ENCODE data around the gene MBNL2. TPM values are rescaled to one million over a fixed set of nuclear protein-coding genes. Genes with fewer than 3 reads are reported as not detected.

The MBNL2 gene
- total RNA-seq, 3 donors from 2014 or later = 68.5 to 131 (median 120) TPM

DNA sequence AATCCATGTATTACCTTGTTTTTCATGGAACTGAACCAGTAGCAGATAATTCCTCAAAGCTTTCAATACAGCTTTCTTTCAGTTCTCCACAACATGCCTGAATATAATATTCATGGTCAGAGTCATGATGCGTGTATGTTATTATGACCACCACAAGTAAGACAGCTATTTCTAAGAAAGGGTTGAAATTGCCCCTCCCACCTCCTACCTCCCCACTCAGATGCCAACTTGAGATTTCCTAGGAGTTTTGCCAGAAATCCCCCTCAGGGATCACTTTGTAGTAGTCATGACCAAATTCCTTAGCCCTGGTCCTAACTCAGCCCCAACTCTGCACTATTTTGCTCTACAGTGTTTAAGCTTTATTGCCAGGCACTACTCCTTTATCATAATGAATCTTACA is 141.9 kb downstream of the MBNL2 start:
- DNase-seq (ENCODE audit: low spot score in 2 of 2) = no peak
- intact Hi-C loops (cut with DNase I; ENCODE audit: low total_unique reads) = loop anchor here (1.0 kb wide), 1 partner anchor 8 kb away; no protein-coding TSS in a partner anchor
- Histone ChIP-seq H3K27ac (no peak overlapping the region), H3K36me3 (no peaks in the 10 kb centered on the region), H3K9me3 (no peaks in the 10 kb centered on the region), H3K27me3 (no peaks in the 10 kb centered on the region), H3K4me1 (no peaks in the 10 kb centered on the region), H3K4me3 (no peak overlapping the region)
- no peak for TF ChIP-seq POLR2AphosphoS5 (IDR thresholded peaks at IDR 0.05)
- TF ChIP-seq POLR2A (IDR thresholded peaks at IDR 0.05) = no peak
- TF ChIP-seq, protein P1, sequence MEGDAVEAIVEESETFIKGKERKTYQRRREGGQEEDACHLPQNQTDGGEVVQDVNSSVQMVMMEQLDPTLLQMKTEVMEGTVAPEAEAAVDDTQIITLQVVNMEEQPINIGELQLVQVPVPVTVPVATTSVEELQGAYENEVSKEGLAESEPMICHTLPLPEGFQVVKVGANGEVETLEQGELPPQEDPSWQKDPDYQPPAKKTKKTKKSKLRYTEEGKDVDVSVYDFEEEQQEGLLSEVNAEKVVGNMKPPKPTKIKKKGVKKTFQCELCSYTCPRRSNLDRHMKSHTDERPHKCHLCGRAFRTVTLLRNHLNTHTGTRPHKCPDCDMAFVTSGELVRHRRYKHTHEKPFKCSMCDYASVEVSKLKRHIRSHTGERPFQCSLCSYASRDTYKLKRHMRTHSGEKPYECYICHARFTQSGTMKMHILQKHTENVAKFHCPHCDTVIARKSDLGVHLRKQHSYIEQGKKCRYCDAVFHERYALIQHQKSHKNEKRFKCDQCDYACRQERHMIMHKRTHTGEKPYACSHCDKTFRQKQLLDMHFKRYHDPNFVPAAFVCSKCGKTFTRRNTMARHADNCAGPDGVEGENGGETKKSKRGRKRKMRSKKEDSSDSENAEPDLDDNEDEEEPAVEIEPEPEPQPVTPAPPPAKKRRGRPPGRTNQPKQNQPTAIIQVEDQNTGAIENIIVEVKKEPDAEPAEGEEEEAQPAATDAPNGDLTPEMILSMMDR (IDR thresholded peaks at IDR 0.05) = no peak

DNA sequence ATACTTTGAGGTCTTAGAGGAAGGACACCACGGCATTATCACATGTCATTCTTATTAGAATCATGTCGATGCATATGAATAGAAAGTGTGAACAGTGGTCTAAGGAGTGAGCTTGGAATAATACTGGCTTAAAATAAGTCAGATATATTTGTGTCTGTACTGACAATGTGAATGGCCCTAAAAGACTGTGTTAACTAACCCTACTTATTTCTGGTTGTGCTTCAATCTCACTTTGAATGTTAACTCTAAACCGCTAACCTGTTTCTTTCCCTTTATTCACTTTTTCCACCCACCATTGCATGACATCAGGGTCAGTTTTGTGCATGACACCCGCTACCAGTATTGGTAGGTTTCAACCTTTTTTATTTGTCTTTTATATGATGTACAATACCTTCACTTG is 142.7 kb downstream of the MBNL2 start:
- Histone ChIP-seq H3K4me1 (no peaks in the 10 kb centered on the region), H3K36me3 (no peaks in the 10 kb centered on the region), H3K4me3 (no peak overlapping the region), H3K27me3 (no peaks in the 10 kb centered on the region), H3K27ac (no peak overlapping the region), H3K9me3 (no peaks in the 10 kb centered on the region)
- no peak for DNase-seq (ENCODE audit: low spot score in 2 of 2)
- TF ChIP-seq, protein P1 (IDR thresholded peaks at IDR 0.05) = no peak
- TF ChIP-seq POLR2AphosphoS5 (IDR thresholded peaks at IDR 0.05) = no peak
- TF ChIP-seq POLR2A (IDR thresholded peaks at IDR 0.05) = no peak
- intact Hi-C loops (cut with DNase I; ENCODE audit: low total_unique reads) = loop anchor here (1.0 kb wide), 1 partner anchor 9 kb away; no protein-coding TSS in a partner anchor

DNA sequence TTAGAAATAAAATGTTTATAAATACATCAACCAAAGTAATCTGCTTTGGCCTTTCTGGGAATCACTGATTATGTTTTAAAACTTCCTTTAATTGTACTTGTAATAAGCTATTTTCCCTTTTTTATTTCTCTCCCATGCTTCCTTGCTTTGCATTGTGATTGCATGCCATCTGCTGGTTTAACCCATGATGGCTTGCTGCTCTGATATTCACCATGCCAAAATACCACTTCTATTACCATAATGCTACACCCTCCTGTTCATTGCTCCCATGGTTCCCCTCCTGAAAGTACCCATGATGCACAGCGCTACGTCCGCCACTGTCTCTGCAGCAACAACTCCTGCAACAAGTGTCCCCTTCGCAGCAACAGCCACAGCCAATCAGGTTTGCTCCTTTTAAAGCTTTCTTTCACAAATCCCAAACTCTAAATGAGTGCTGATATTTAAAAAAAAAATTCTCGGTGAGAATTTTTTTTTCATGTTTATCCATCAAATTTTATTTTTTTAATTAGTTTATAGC is 144.1 kb downstream of the MBNL2 start:
- Histone ChIP-seq H3K36me3 (no peaks in the 10 kb centered on the region), H3K27ac (no peak overlapping the region), H3K4me3 (no peak overlapping the region), H3K4me1 (no peaks in the 10 kb centered on the region), H3K27me3 (no peaks in the 10 kb centered on the region), H3K9me3 (no peaks in the 10 kb centered on the region)
- no peak for TF ChIP-seq POLR2A (IDR thresholded peaks at IDR 0.05)
- TF ChIP-seq, protein P1 (IDR thresholded peaks at IDR 0.05) = no peak
- no peak for TF ChIP-seq POLR2AphosphoS5 (IDR thresholded peaks at IDR 0.05)
- intact Hi-C loops (cut with DNase I; ENCODE audit: low total_unique reads) = no loop called here
- DNase-seq (ENCODE audit: low spot score in 2 of 2) = no peak

DNA sequence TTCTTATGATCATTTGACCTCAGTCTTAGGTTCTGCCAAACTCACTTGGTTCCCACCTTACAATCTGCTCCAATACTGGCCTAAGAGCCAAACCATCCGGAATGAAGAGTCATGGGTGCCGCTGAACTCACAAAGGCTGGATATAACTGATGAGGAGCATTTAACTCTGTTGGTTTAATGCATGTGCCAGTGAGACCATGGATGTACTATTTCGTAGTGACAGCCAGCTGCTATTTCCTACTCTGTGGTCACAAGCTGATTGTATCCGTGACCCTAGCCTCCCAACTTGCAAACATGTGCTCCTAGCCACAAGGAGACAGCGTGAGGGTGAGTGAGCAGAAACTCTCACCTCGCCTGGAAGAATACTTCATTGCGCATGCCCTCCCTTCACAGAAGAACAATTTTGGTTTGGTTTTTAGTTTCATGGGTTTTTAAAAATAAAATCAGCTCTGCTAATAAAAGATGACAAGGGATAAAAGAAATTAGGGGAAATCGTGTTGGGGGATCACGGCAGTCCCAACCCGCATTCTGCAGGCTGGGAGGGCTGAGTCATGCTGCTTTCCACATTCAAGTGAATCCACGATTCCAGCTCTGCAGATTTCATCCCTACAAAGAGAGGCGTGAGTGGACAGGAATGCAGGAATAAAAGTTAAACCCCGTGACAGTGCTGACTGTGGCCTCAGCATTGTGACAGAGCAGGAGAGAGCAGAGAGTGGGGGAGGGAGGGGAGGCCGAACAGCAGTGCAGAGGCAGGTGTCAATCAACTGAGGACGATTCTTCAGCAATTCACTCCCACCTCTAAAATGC is 145.1 kb downstream of the MBNL2 start:
- H3K4me3 ChIP-seq = no peak overlapping the region
- TF ChIP-seq, protein P1 (IDR thresholded peaks at IDR 0.05) = no peak
- no peaks in the 10 kb centered on the region for H3K27me3 ChIP-seq
- intact Hi-C loops (cut with DNase I; ENCODE audit: low total_unique reads) = no loop called here
- no peaks in the 10 kb centered on the region for H3K36me3 ChIP-seq
- DNase-seq (ENCODE audit: low spot score in 2 of 2) = peak in 1 of 2 donors; percentile 22
- peak overlapping the region; percentile 50 to 77 for H3K27ac ChIP-seq
- H3K9me3 ChIP-seq = no peaks in the 10 kb centered on the region
- H3K4me1 ChIP-seq = no peaks in the 10 kb centered on the region

DNA sequence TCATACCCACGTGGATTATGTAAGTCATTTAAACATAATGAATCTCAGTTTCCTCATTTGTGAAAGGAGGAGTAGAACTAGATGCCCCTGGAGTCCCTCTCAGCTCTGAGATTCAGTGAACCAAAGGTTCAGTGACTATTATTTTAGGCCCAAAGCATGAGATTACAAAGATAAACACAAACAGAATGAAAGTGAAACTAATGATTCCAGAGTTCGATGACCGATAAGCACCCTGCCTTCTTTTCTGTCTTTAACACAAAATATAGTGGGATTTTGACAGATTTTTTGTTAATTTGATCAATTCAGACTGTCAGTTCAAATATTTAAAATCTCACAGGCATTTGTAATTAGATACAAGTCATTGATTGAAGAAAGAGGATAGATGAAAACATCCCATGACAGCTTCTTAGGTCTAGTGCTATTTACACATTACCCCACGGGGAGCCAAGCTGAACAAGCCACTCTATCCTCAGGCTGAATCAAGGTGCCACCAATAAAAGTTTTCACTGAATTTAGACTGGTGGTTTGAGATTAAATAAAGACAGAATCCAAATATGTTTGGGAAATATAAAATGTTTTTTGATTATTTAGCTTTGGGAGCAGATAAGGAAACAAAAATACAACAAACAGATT is 147.2 kb downstream of the MBNL2 start:
- H3K27ac ChIP-seq = peak overlapping the region; percentile 62 to 67
- no peaks in the 10 kb centered on the region for H3K27me3 ChIP-seq
- intact Hi-C loops (cut with DNase I; ENCODE audit: low total_unique reads) = no loop called here
- no peaks in the 10 kb centered on the region for H3K36me3 ChIP-seq
- H3K9me3 ChIP-seq = no peaks in the 10 kb centered on the region
- DNase-seq (ENCODE audit: low spot score in 2 of 2) = no peak
- H3K4me3 ChIP-seq = peak overlapping the region; percentile 27 to 52 (median 36)
- TF ChIP-seq POLR2AphosphoS5 (IDR thresholded peaks at IDR 0.05) = no peak
- no peak for TF ChIP-seq POLR2A (IDR thresholded peaks at IDR 0.05)
- TF ChIP-seq, protein P1 (IDR thresholded peaks at IDR 0.05) = no peak
- H3K4me1 ChIP-seq = no peaks in the 10 kb centered on the region

Data from breast epithelium (tissue), 4 donors.